Activated naive CD4-positive, alpha-beta T cell treated with anti-CD3 and anti-CD28 coated beads, Interleukin-2, amount 10 ng/mL, durations not matched to agents 7 days and 5 days (primary cell): ENCODE data around the gene PEF1.

ENCODE experiments used
- CTCF ChIA-PET: fragments of 350-600 bp; sonication (Branson Sonifier 250); formaldehyde crosslinking; loops from one replicate; lab custom pipeline; 2021; ENCODE audit warnings: antibody characterized with exemption; lab: Charles Lee
- DNase-seq: peaks from one replicate; pipeline ENCODE4 v3.0.0-alpha.2; 2020
- H3K27ac Mint-ChIP-seq: one replicate; pipeline ENCODE4 v1.8.0; 2021; ENCODE audit warnings: mild to moderate bottlenecking, moderate library complexity, mixed read lengths
- H3K27me3 Mint-ChIP-seq: one replicate; pipeline ENCODE4 v1.8.0; 2021; ENCODE audit warnings: mild to moderate bottlenecking, mixed read lengths
- H3K36me3 Mint-ChIP-seq: one replicate; pipeline ENCODE4 v1.8.0; 2021; ENCODE audit warnings: mixed read lengths
- H3K4me1 Mint-ChIP-seq: one replicate; pipeline ENCODE4 v1.8.0; 2021; ENCODE audit warnings: mixed read lengths
- H3K4me3 Mint-ChIP-seq: one replicate; pipeline ENCODE4 v1.8.0; 2021; ENCODE audit warnings: mild to moderate bottlenecking, moderate library complexity, mixed read lengths
- H3K9me3 Mint-ChIP-seq: one replicate; pipeline ENCODE4 v1.8.0; 2021; ENCODE audit warnings: mixed read lengths

Gene PEF1

GRCh38 chr1:31625561-31626222 is 19.0 kb downstream of the PEF1 start:
- H3K27me3 Mint-ChIP-seq: peaks cover 4% of the 10 kb centered on the region
- no peak overlapping the region for H3K4me3 Mint-ChIP-seq
- H3K27ac Mint-ChIP-seq: no peak overlapping the region
- CTCF ChIA-PET: interaction anchor here (0.6 kb wide), 1 partner anchor 9 kb away, joined by 3 read pairs; no protein-coding TSS in a partner anchor
- no peaks in the 10 kb centered on the region for H3K9me3 Mint-ChIP-seq
- H3K36me3 Mint-ChIP-seq: peaks cover 15% of the 10 kb centered on the region
- H3K4me1 Mint-ChIP-seq: no peaks in the 10 kb centered on the region
- no peak for DNase-seq

GRCh38 chr1:31624731-31625514 is 19.8 kb downstream of the PEF1 start:
- no peaks in the 10 kb centered on the region for H3K4me1 Mint-ChIP-seq

GRCh38 chr1:31624309-31624708 is 20.4 kb downstream of the PEF1 start:
- no peak overlapping the region for H3K27ac Mint-ChIP-seq

More at GRCh38 chr1:31624731-31625514, 19.8 kb downstream of the PEF1 start:
- Mint-ChIP-seq H3K36me3 (peaks cover 13% of the 10 kb centered on the region), H3K27me3 (peaks cover 5% of the 10 kb centered on the region), H3K27ac (no peak overlapping the region), H3K9me3 (no peaks in the 10 kb centered on the region), H3K4me3 (no peak overlapping the region)
- CTCF ChIA-PET: no interaction called here
- no peak for DNase-seq

GRCh38 chr1:31623365-31623764 is 21.3 kb downstream of the PEF1 start:
- no peaks in the 10 kb centered on the region for H3K4me1 Mint-ChIP-seq
- no peak overlapping the region for H3K27ac Mint-ChIP-seq
- H3K27me3 Mint-ChIP-seq: peaks cover 21% of the 10 kb centered on the region
- no peaks in the 10 kb centered on the region for H3K9me3 Mint-ChIP-seq
- H3K36me3 Mint-ChIP-seq: peaks cover 5% of the 10 kb centered on the region
- no peak overlapping the region for H3K4me3 Mint-ChIP-seq
- CTCF ChIA-PET: no interaction called here
- DNase-seq: no peak

More at GRCh38 chr1:31624309-31624708, 20.4 kb downstream of the PEF1 start:
- CTCF ChIA-PET: no interaction called here
- Mint-ChIP-seq H3K27me3 (peaks cover 11% of the 10 kb centered on the region), H3K36me3 (peaks cover 8% of the 10 kb centered on the region), H3K9me3 (no peaks in the 10 kb centered on the region), H3K4me1 (no peaks in the 10 kb centered on the region), H3K4me3 (no peak overlapping the region)
- no peak for DNase-seq

GRCh38 chr1:31621847-31622730 is 22.6 kb downstream of the PEF1 start:
- no peak for DNase-seq
- Mint-ChIP-seq H3K27ac (no peak overlapping the region), H3K9me3 (no peaks in the 10 kb centered on the region), H3K4me1 (no peaks in the 10 kb centered on the region), H3K36me3 (peaks cover 3% of the 10 kb centered on the region), H3K27me3 (peaks cover 30% of the 10 kb centered on the region), H3K4me3 (no peak overlapping the region)
- CTCF ChIA-PET: interaction anchor here (0.7 to 0.9 kb wide), 2 partner anchors 10 to 59 kb away, joined by 3 read pairs; no protein-coding TSS in a partner anchor

GRCh38 chr1:31621498-31621820 is 23.2 kb downstream of the PEF1 start:
- H3K36me3 Mint-ChIP-seq: no peaks in the 10 kb centered on the region
- H3K27ac Mint-ChIP-seq: no peak overlapping the region
- no peak for DNase-seq
- H3K4me3 Mint-ChIP-seq: no peak overlapping the region
- H3K4me1 Mint-ChIP-seq: no peaks in the 10 kb centered on the region
- no peaks in the 10 kb centered on the region for H3K9me3 Mint-ChIP-seq
- CTCF ChIA-PET: interaction anchor here (0.7 kb wide), 1 partner anchor 9 kb away, joined by 3 read pairs; no protein-coding TSS in a partner anchor
- H3K27me3 Mint-ChIP-seq: peaks cover 36% of the 10 kb centered on the region

- Mint-ChIP-seq H3K27me3 (peaks cover 42% of the 10 kb centered on the region), H3K27ac (no peak overlapping the region), H3K4me1 (no peaks in the 10 kb centered on the region), H3K9me3 (no peaks in the 10 kb centered on the region), H3K4me3 (no peak overlapping the region), H3K36me3 (no peaks in the 10 kb centered on the region)
- DNase-seq: no peak
- CTCF ChIA-PET: interaction anchor here (0.7 kb wide), 1 partner anchor 9 kb away, joined by 3 read pairs; no protein-coding TSS in a partner anchor
Observed at GRCh38 chr1:31620631-31621497, 23.8 kb downstream of the PEF1 start.

- peaks cover 49% of the 10 kb centered on the region for H3K27me3 Mint-ChIP-seq
- no peak overlapping the region for H3K27ac Mint-ChIP-seq
- H3K36me3 Mint-ChIP-seq: no peaks in the 10 kb centered on the region
- no peak overlapping the region for H3K4me3 Mint-ChIP-seq
- no peak for DNase-seq
- no peaks in the 10 kb centered on the region for H3K9me3 Mint-ChIP-seq
- CTCF ChIA-PET: interaction anchor here (0.7 to 1.8 kb wide), 13 partner anchors 10 to 1239 kb away, joined by 3 to 6 read pairs (median 4); no protein-coding TSS in a partner anchor
- no peaks in the 10 kb centered on the region for H3K4me1 Mint-ChIP-seq
Observed at GRCh38 chr1:31618916-31619846, 25.5 kb downstream of the PEF1 start.

- Mint-ChIP-seq H3K27ac (no peak overlapping the region), H3K9me3 (no peaks in the 10 kb centered on the region), H3K4me1 (no peaks in the 10 kb centered on the region), H3K4me3 (no peak overlapping the region), H3K27me3 (peaks cover 59% of the 10 kb centered on the region), H3K36me3 (no peaks in the 10 kb centered on the region)
- peak; percentile 56 for DNase-seq
- CTCF ChIA-PET: interaction anchor here (0.7 to 1.8 kb wide), 14 partner anchors 9 to 1240 kb away, joined by 3 to 6 read pairs (median 4); no protein-coding TSS in a partner anchor
Observed at GRCh38 chr1:31617916-31618746, 26.5 kb downstream of the PEF1 start.

- Mint-ChIP-seq H3K4me1 (no peaks in the 10 kb centered on the region), H3K27ac (no peak within 1 kb of the TSS), H3K4me3 (no peak within 1 kb of the TSS), H3K27me3 (peaks cover 59% of the 10 kb centered on the region), H3K36me3 (no peaks in the 10 kb centered on the region), H3K9me3 (no peaks in the 10 kb centered on the region)
- CTCF ChIA-PET: interaction anchor here (0.7 to 1.8 kb wide), 9 partner anchors 8 to 61 kb away, joined by 3 to 6 read pairs (median 4); no protein-coding TSS in a partner anchor
- DNase-seq: no peak
Observed at GRCh38 chr1:31617218-31617915, 27.3 kb downstream of the PEF1 start, which contains the start of gene HCRTR1. Gene HCRTR1, plus strand, starts transcription at chr1:31617689. Its CDS starts 1,504 bp downstream, at chr1:31619193.

- no peak overlapping the region for H3K4me3 Mint-ChIP-seq
- H3K27ac Mint-ChIP-seq: no peak overlapping the region
- CTCF ChIA-PET: no interaction called here
- DNase-seq: no peak
- peaks cover 57% of the 10 kb centered on the region for H3K27me3 Mint-ChIP-seq
- H3K4me1 Mint-ChIP-seq: no peaks in the 10 kb centered on the region
- H3K9me3 Mint-ChIP-seq: no peaks in the 10 kb centered on the region
- H3K36me3 Mint-ChIP-seq: no peaks in the 10 kb centered on the region
Observed at GRCh38 chr1:31615939-31616338, 28.7 kb downstream of the PEF1 start.
